HG02852 (cell line): Measurements from ENCODE around the gene SVBP.

Experiments used
- ATAC-seq: cut with Tn5 transposase; IDR thresholded peaks from one replicate; pipeline ENCODE4 v1.9.1; 2021; ENCODE audit warnings: mild to moderate bottlenecking, moderate library complexity; ENCODE audit not compliant: unreplicated experiment

The SVBP gene

GRCh38 chr1:42765832-42766740 lies 51.1 kb downstream of the SVBP start:
- ATAC-seq, result peak; percentile 25

GRCh38 chr1:42765269-42765668 lies 51.9 kb downstream of the SVBP start:
- ATAC-seq, result no peak

GRCh38 chr1:42762269-42762668 lies 54.9 kb downstream of the SVBP start:
- ATAC-seq, result no peak

GRCh38 chr1:42761567-42761966 lies 55.6 kb downstream of the SVBP start:
- no peak for ATAC-seq

GRCh38 chr1:42759114-42759513 lies 58.1 kb downstream of the SVBP start:
- no peak for ATAC-seq

- ATAC-seq, result no peak
Observed at GRCh38 chr1:42758641-42759040, 58.6 kb downstream of the SVBP start.

- ATAC-seq, result no peak
Observed at GRCh38 chr1:42757892-42758275, 59.3 kb downstream of the SVBP start.
